Measurements from ENCODE around the gene MRPS23.

- TF ChIP-seq BCL11A (tag by site-specific recombination; IDR thresholded peaks at IDR 0.05; ENCODE audit: low read depth) (no peak), ZNF10 (tag by site-specific recombination; IDR thresholded peaks at IDR 0.05) (no peak), ZBTB17 (tag by site-specific recombination; IDR thresholded peaks at IDR 0.05) (no peak), KLF9 (tag by site-specific recombination; IDR thresholded peaks at IDR 0.05; ENCODE audit: low read depth) (no peak), ZNF274 (IDR thresholded peaks at IDR 0.05; ENCODE audit: low read length) (no peak), ZNF274 (tag by site-specific recombination; IDR thresholded peaks at IDR 0.05; ENCODE audit: borderline replicate concordance) (no peak), ZNF24 (tag by site-specific recombination; IDR thresholded peaks at IDR 0.05) (no peak), ZNF133 (tag by site-specific recombination; IDR thresholded peaks at IDR 0.05) (no peak), ZNF610 (tag by site-specific recombination; IDR thresholded peaks at IDR 0.05; ENCODE audit: borderline replicate concordance) (no peak), ZNF791 (tag by site-specific recombination; IDR thresholded peaks at IDR 0.05) (no peak), ZNF514 (tag by site-specific recombination; IDR thresholded peaks at IDR 0.05) (no peak)
- TF ChIP-seq, protein P1, sequence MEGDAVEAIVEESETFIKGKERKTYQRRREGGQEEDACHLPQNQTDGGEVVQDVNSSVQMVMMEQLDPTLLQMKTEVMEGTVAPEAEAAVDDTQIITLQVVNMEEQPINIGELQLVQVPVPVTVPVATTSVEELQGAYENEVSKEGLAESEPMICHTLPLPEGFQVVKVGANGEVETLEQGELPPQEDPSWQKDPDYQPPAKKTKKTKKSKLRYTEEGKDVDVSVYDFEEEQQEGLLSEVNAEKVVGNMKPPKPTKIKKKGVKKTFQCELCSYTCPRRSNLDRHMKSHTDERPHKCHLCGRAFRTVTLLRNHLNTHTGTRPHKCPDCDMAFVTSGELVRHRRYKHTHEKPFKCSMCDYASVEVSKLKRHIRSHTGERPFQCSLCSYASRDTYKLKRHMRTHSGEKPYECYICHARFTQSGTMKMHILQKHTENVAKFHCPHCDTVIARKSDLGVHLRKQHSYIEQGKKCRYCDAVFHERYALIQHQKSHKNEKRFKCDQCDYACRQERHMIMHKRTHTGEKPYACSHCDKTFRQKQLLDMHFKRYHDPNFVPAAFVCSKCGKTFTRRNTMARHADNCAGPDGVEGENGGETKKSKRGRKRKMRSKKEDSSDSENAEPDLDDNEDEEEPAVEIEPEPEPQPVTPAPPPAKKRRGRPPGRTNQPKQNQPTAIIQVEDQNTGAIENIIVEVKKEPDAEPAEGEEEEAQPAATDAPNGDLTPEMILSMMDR (tag by site-specific recombination; IDR thresholded peaks at IDR 0.05): no peak
- TF ChIP-seq, protein P2, sequence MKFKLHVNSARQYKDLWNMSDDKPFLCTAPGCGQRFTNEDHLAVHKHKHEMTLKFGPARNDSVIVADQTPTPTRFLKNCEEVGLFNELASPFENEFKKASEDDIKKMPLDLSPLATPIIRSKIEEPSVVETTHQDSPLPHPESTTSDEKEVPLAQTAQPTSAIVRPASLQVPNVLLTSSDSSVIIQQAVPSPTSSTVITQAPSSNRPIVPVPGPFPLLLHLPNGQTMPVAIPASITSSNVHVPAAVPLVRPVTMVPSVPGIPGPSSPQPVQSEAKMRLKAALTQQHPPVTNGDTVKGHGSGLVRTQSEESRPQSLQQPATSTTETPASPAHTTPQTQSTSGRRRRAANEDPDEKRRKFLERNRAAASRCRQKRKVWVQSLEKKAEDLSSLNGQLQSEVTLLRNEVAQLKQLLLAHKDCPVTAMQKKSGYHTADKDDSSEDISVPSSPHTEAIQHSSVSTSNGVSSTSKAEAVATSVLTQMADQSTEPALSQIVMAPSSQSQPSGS (tag by site-specific recombination; IDR thresholded peaks at IDR 0.05; ENCODE audit: low read depth): no peak
Observed at GRCh38 chr17:57803021-57803420, 46.8 kb downstream of the MRPS23 start.
